ENCODE measurements around the gene SEMA3A. TPM values are rescaled to one million over a fixed set of nuclear protein-coding genes. Genes with fewer than 3 reads are reported as not detected.

SEMA3A gene
- total and polyA plus RNA-seq, 8 donors, result 0.05 to 0.79 (median 0.46) TPM

GRCh38 chr7:84105586-84105985, 89.0 kb downstream of the SEMA3A start:
- Histone ChIP-seq H3K9me3 (no peaks in the 10 kb centered on the region), H3K4me3 (no peak overlapping the region), H3K36me3 (no peaks in the 10 kb centered on the region), H3K4me1 (no peaks in the 10 kb centered on the region), H3K27ac (no peak overlapping the region), H3K27me3 (no peaks in the 10 kb centered on the region)
- DNase-seq (no peak), ATAC-seq (no peak), FAIRE-seq (no peak)
- intact Hi-C loops (cut with DNase I), result no loop called here
- 64 to 88% methylated on average over 1 of the region's 1 CpG for WGBS, 2 donors
- TF ChIP-seq, protein P1, sequence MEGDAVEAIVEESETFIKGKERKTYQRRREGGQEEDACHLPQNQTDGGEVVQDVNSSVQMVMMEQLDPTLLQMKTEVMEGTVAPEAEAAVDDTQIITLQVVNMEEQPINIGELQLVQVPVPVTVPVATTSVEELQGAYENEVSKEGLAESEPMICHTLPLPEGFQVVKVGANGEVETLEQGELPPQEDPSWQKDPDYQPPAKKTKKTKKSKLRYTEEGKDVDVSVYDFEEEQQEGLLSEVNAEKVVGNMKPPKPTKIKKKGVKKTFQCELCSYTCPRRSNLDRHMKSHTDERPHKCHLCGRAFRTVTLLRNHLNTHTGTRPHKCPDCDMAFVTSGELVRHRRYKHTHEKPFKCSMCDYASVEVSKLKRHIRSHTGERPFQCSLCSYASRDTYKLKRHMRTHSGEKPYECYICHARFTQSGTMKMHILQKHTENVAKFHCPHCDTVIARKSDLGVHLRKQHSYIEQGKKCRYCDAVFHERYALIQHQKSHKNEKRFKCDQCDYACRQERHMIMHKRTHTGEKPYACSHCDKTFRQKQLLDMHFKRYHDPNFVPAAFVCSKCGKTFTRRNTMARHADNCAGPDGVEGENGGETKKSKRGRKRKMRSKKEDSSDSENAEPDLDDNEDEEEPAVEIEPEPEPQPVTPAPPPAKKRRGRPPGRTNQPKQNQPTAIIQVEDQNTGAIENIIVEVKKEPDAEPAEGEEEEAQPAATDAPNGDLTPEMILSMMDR (IDR thresholded peaks at IDR 0.05), result no peak

- WGBS, 2 donors, result 68 to 73% methylated on average over 3 of the region's 3 CpGs
- H3K4me3 ChIP-seq, result no peak overlapping the region
- H3K9me3 ChIP-seq, result no peaks in the 10 kb centered on the region
- no peak overlapping the region for H3K27ac ChIP-seq
- no peak for DNase-seq
- no peaks in the 10 kb centered on the region for H3K27me3 ChIP-seq
- TF ChIP-seq, protein P1 (IDR thresholded peaks at IDR 0.05), result no peak
- H3K4me1 ChIP-seq, result no peaks in the 10 kb centered on the region
- ATAC-seq, result no peak
- no peak for FAIRE-seq
- H3K36me3 ChIP-seq, result no peaks in the 10 kb centered on the region
- intact Hi-C loops (cut with DNase I), result no loop called here
These were observed 89.8 kb downstream of the SEMA3A start for GRCh38 chr7:84104826-84105225.

DNA sequence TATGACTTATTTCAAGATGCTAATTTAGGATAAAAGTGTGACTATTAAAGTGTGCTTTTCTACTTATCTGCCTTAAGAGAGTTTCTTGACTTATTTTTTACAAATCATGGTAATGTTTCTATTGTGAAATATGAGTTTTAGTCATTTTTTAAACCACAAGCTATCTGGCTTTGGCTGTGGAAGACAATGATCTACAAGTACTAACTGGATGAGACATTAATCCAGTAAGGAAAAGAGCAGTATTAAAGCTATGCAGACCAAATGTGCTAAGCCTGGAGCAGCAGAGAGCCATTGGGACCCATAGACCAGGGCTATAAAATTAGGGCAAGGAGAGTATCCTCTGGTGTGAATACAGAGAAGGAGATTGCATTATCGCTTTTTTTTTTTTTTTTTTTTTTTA, 92.4 kb downstream of the SEMA3A start:
- DNase-seq (no peak), FAIRE-seq (no peak), ATAC-seq (no peak)
- Histone ChIP-seq H3K27me3 (no peaks in the 10 kb centered on the region), H3K4me1 (no peaks in the 10 kb centered on the region), H3K27ac (no peak overlapping the region), H3K9me3 (no peaks in the 10 kb centered on the region), H3K4me3 (no peak overlapping the region), H3K36me3 (no peaks in the 10 kb centered on the region)
- TF ChIP-seq, protein P1 (IDR thresholded peaks at IDR 0.05), result no peak
- WGBS, 2 donors, result 90 to 94% methylated on average over 1 of the region's 1 CpG
- intact Hi-C loops (cut with DNase I), result no loop called here

GRCh38 chr7:84100866-84101265, 93.7 kb downstream of the SEMA3A start:
- TF ChIP-seq, protein P1 (IDR thresholded peaks at IDR 0.05), result no peak
- Histone ChIP-seq H3K4me3 (no peak overlapping the region), H3K36me3 (no peaks in the 10 kb centered on the region), H3K27ac (no peak overlapping the region), H3K9me3 (no peaks in the 10 kb centered on the region), H3K4me1 (no peaks in the 10 kb centered on the region), H3K27me3 (no peaks in the 10 kb centered on the region)
- no peak for ATAC-seq
- no peak for FAIRE-seq
- WGBS, 2 donors, result 67 to 89% methylated on average over 1 of the region's 1 CpG
- no peak for DNase-seq
- intact Hi-C loops (cut with DNase I), result no loop called here

DNA sequence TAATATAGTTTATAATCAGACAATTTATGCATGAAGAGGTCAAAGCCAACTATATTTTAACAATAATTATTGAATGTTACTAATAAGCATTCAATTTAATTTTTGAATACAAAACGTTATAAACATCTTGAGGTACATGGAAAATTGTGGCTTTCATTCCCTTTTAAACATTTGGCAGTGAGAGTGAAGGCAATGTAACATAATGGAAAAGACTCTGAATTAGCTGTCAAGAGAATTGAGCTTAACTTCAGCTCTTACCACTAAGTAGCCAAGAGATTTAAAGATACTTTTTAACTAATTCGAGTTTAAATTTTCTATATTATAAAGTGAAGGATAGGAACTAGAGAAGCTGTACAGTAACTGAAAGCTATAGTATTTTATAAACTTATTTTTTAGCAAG, 98.6 kb downstream of the SEMA3A start:
- WGBS, 2 donors, result 44 to 64% methylated on average over 2 of the region's 2 CpGs
- Histone ChIP-seq H3K27me3 (no peaks in the 10 kb centered on the region), H3K36me3 (no peaks in the 10 kb centered on the region), H3K27ac (no peak overlapping the region), H3K4me3 (no peak overlapping the region), H3K9me3 (no peaks in the 10 kb centered on the region), H3K4me1 (no peaks in the 10 kb centered on the region)
- no peak for FAIRE-seq
- no peak for DNase-seq
- intact Hi-C loops (cut with DNase I), result no loop called here
- TF ChIP-seq, protein P1 (IDR thresholded peaks at IDR 0.05), result no peak
- no peak for ATAC-seq

Measured in pancreas (tissue), 10 donors.